ENCODE measurements around the gene UBE3C.

DNA sequence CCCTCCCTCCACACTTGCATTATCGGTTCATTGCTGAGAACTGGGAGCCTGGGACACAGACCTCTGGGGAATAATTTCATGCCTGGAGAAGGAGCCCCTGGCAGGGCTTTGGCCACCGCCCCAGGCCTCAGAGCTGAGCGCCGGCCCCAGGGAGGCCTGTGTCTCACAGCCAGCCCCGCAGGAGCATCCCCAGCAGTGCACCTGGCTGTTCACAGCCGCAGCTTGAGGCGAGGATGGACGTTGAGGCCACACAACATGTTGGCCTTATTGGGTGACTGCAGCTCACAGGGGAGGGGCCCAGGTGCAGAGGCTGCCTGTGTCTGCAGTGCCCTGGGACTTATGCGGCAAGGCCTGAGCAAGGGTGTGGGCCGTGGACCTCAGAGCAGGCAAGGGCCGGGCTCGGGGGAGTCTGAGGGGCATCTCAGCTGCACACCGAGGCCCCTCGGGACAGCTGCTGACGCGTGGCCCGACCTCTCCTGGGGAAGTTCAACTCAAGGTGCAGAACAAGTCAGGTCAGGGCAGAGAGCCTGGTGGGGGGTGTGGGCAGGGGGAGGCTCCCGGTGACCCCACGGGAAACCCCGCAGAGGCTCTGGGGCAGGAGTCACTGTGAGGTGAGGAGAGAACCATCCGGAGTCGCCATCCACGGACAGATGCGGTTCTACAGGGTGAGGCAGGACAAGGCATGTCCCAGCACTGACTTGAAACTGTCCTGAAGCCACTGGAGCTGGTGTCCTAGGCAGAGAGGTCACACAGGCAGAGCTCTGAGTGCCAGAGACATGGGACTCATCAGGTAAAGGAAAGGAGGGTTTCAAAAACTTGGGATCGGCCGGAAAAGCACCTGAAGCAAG lies 13.1 kb upstream of the UBE3C start:
- TF ChIP-seq CTCF (IDR thresholded peaks at IDR 0.05; ENCODE audit: poor library complexity, severe bottlenecking) (no peak), EZH2 (IDR thresholded peaks at IDR 0.05; ENCODE audit: borderline replicate concordance, insufficient read depth, low read length, poor library complexity, severe bottlenecking) (no peak)

Measured in neural cell (in vitro differentiated cells).